Stomach smooth muscle (tissue), 2 donors: Measurements from ENCODE around the gene PRX.
"Not testable (repeated sequence)": the region's sequence is repeated elsewhere in the genome, so short reads cannot be mapped to it uniquely, and the experiment has no call there.

ENCODE experiments used
- H3K27ac ChIP-seq: one replicate; pipeline ENCODE4 v1.7.0; 2013; ENCODE audit warnings: mild to moderate bottlenecking, low read length, inconsistent platforms
- H3K27me3 ChIP-seq, 2 donors: one replicate each; pipeline ENCODE4 v1.7.0; 2013; ENCODE audit warnings: low read length in 2 of 2; ENCODE audit not compliant: insufficient read depth in 2 of 2, control insufficient read depth in 1 of 2
- H3K36me3 ChIP-seq, 2 donors: one replicate each; pipeline ENCODE4 v1.7.0; 2013; ENCODE audit warnings: low read length in 2 of 2; ENCODE audit not compliant: control insufficient read depth in 2 of 2, insufficient read depth in 2 of 2
- H3K4me1 ChIP-seq: one replicate; pipeline ENCODE4 v1.7.0; 2013; ENCODE audit warnings: low read length; ENCODE audit not compliant: control insufficient read depth, insufficient read depth
- H3K4me3 ChIP-seq, 2 donors: one replicate each; pipeline ENCODE4 v1.7.0; 2013; ENCODE audit warnings: low read length in 2 of 2
- H3K9ac ChIP-seq, 2 donors: one replicate each; pipeline ENCODE4 v1.7.0; 2013; ENCODE audit warnings: low read length in 2 of 2, mild to moderate bottlenecking in 1 of 2
- H3K9me3 ChIP-seq, 2 donors: one replicate each; pipeline ENCODE4 v1.7.0; 2013; ENCODE audit warnings: low read length in 2 of 2; ENCODE audit not compliant: control insufficient read depth in 2 of 2
- donor health status: healthy.
- donor health status: Pancreatic carcinoma.

The PRX gene

DNA sequence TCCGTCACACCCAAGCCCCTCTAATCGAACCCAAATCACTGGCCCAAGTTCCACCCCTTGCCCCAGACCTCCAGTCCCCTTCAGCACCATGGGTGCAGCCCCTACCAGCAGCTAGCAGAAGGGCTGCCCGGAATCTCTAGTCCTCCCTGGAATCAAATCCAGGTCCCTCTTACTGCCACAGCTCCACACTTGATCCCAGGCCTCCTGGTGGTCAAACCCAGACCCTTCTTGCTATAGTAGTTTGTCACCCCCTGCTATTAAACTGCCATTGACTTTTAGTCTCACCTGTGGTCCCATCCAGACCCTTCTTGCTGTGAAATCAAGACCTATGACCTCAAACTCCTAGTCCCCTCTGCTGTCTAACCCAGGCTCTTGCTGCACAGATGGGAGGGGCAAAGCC is 31.9 kb downstream of the PRX start:
- Histone ChIP-seq H3K27me3 (no peaks in the 10 kb centered on the region), H3K4me3 (no peak overlapping the region), H3K9ac (no peak overlapping the region), H3K36me3 (peaks cover 11 to 23% of the 10 kb centered on the region in 2 donors), H3K9me3 (no peaks in the 10 kb centered on the region), H3K27ac (no peak overlapping the region), H3K4me1 (no peaks in the 10 kb centered on the region)

DNA sequence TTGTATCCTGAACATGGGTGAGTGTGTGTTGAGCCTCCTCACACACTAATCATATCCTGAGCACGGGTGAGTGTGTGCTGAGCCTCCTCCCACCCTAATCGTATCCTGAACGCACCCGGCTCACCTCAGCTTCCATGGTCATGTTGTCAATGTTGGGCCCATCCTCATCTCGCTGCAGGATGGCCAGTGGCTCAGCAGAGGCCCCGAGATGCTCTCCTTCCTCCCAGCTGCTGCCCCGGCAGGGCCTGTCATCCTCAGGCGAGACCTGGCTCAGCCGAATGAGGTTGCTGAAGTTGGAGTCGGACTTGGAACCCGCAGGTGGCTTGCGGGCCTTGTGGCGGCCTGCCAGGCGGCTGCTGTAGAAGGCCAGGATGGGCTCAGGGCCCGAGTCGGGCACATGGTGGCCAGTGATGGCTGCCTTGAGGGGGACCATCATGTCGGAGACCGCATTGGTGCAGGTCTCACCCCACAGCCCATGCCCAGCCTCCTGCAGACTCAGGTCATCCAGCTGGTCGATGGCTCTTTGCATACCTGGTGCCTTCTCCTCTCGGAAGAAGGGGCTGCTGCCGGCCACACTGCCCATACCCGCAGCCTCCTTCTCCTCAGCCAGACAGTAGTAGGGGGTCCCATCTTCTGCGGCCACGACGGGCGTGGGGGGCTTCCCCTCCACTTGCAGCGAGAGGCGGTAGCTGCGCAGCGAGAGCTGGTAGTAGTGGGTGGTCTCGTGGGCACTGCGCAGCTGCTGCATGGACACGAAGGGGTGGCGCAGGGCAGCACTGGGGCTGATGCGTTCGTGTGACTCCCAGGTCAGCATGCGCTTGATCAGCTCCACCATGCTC is 32.8 kb downstream of the PRX start:
- no peak overlapping the region for H3K4me3 ChIP-seq
- H3K9me3 ChIP-seq = no peaks in the 10 kb centered on the region
- peaks cover 12 to 25% of the 10 kb centered on the region in 2 donors for H3K36me3 ChIP-seq
- H3K27ac ChIP-seq = no peak overlapping the region
- no peaks in the 10 kb centered on the region for H3K4me1 ChIP-seq
- H3K9ac ChIP-seq = no peak overlapping the region
- no peaks in the 10 kb centered on the region for H3K27me3 ChIP-seq

DNA sequence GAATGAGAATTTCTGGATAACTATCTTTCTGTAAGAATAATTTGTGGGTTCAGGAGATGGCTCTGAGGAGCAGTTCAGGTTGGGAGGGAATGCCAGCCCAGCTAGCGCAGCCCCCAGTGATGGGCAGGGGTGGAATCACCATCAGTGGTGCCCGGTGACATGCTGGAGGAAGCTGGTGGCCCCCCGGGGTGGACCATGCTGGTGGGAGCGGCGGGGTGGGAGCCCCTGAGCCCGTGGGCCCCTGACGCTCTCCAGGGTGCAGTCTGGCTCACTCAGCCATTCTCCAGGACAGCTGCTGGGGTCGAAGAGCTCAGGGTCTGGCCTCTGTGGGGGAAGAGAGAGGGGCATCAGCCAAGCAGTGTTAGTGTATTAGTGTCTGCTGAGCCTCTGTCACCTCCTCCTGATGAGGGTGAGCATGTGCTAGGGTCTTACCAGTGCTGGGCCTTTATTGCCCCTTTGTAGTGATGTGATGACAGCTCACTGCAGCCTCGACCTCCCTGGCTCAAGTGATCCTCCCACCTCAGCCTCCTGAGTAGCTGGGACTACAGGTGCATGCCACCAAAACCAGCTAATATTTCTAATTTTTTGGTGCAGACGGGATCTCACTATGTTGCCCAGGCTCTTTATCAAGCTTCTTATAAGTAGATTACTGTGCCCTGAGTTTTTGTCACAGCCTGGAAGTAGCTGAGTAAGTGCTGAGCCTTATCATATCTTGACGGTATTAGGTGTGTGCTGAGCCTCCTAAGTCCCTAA is 33.6 kb downstream of the PRX start:
- Histone ChIP-seq H3K36me3 (peaks cover 13 to 28% of the 10 kb centered on the region in 2 donors), H3K4me3 (no peak overlapping the region), H3K9ac (no peak overlapping the region), H3K27ac (no peak overlapping the region), H3K4me1 (no peaks in the 10 kb centered on the region), H3K9me3 (no peaks in the 10 kb centered on the region), H3K27me3 (no peaks in the 10 kb centered on the region)

DNA sequence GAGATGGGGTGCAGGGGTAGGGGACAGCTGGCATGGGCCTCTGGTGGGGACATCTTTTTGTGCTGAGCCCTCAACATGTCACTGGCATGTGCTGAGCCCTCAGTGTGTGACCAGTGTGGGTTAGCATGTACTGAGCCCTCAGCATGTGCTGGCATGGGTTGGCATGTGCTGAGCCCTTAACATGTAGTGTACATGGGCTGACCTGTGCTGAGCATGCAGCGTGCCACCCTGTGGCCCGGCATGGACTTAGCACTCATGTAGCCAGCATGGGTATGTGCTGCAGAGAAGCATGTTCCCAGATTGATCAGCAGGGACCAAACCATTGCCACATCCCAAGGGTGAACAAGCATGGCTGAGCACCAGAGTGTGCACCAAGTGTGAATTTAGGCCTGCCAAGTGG is 34.7 kb downstream of the PRX start:
- Histone ChIP-seq H3K27ac (no peak overlapping the region), H3K36me3 (peaks cover 21 to 35% of the 10 kb centered on the region in 2 donors), H3K27me3 (no peaks in the 10 kb centered on the region), H3K9ac (no peak overlapping the region), H3K4me3 (no peak overlapping the region), H3K4me1 (no peaks in the 10 kb centered on the region), H3K9me3 (no peaks in the 10 kb centered on the region)

DNA sequence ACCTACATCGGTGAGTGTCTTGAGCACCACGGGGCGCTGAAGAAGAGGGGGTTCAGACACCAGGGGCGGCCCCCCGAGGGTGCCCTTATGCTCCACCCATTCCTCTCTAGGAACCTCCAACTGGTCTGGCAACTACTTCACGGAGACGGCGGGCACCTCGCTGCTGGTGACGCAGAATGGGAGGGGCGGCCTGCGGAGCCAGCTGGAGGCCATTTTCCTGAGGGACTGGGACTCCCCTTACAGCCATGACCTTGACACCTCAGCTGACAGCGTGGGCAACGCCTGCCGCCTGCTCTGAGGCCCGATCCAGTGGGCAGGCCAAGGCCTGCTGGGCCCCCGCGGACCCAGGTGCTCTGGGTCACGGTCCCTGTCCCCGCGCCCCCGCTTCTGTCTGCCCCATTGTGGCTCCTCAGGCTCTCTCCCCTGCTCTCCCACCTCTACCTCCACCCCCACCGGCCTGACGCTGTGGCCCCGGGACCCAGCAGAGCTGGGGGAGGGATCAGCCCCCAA is 35.2 kb downstream of the PRX start:
- H3K4me3 ChIP-seq = no peak overlapping the region
- H3K27ac ChIP-seq = no peak overlapping the region
- H3K9ac ChIP-seq = no peak overlapping the region
- H3K4me1 ChIP-seq = no peaks in the 10 kb centered on the region
- peaks cover 23 to 37% of the 10 kb centered on the region in 2 donors for H3K36me3 ChIP-seq
- no peaks in the 10 kb centered on the region for H3K9me3 ChIP-seq
- H3K27me3 ChIP-seq = no peaks in the 10 kb centered on the region

DNA sequence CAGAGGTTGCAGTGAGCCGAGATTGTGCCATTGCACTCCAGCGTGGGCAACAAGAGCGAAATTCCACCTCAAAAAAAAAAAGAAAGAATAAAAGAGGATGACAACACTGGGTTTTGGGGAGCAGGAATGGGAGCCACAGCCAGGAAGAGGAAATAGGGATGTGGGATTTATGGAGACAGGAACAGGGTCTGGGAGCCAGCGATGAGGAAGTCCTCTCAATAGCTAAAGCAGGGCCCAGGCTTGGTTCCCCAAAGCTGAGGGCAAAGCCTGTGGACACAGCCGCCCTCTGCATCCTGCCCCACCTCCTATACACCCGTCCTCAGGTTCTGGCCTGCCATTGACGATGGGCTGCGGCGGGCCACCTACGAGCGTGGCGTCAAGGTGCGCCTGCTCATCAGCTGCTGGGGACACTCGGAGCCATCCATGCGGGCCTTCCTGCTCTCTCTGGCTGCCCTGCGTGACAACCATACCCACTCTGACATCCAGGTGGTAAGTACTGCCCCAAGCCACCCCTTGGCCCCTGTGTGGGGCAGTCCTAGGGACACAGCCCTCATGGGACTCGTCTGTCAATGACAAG is 36.8 kb downstream of the PRX start:
- Histone ChIP-seq H3K4me1 (no peaks in the 10 kb centered on the region), H3K27ac (no peak overlapping the region), H3K27me3 (no peaks in the 10 kb centered on the region), H3K36me3 (peaks cover 27 to 51% of the 10 kb centered on the region in 2 donors), H3K4me3 (no peak overlapping the region), H3K9me3 (no peaks in the 10 kb centered on the region), H3K9ac (no peak overlapping the region)

DNA sequence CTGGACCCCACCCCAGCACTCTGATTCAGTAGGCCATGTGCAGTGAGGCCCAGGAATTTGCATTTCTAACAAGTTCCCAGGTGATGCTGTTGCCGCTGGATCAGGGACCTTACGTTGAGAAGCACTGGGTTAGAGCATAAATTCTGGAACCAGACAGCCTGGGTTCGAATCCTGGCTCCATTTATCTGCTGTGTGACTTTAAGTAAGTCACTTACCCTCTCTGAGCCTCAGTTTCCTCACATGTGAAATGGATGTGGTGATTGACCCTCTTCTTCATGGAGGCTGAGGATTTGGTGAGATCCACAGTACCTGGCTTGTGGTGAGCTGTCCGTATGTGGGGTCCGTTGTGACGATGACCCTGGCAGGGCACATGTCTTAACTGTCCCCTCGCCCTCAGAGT is 39.1 kb downstream of the PRX start:
- no peak overlapping the region for H3K9ac ChIP-seq
- H3K9me3 ChIP-seq = no peaks in the 10 kb centered on the region
- H3K27me3 ChIP-seq = no peaks in the 10 kb centered on the region
- no peak overlapping the region for H3K27ac ChIP-seq
- no peak overlapping the region for H3K4me3 ChIP-seq
- no peaks in the 10 kb centered on the region for H3K4me1 ChIP-seq
- H3K36me3 ChIP-seq = peaks cover 32 to 54% of the 10 kb centered on the region in 2 donors

DNA sequence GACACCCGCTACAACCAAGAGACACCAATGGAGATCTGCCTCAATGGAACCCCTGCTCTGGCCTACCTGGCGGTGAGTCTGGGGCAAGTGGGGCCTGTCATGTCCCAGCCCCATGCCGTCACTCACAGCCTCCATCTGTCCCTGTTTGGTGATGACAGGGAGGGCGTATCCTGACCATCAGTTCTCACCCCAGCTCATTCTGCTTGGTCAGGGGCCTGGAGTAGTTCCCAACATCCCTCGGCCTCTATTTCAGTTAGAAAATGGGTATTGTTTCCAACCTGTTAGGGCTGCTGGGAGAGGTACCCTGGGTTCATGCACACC is 41.4 kb downstream of the PRX start:
- Histone ChIP-seq H3K4me1 (peaks cover 2% of the 10 kb centered on the region), H3K36me3 (peaks cover 38 to 46% of the 10 kb centered on the region in 2 donors), H3K9ac (no peak overlapping the region), H3K27me3 (no peaks in the 10 kb centered on the region), H3K27ac (no peak overlapping the region), H3K9me3 (no peaks in the 10 kb centered on the region), H3K4me3 (no peak overlapping the region)

DNA sequence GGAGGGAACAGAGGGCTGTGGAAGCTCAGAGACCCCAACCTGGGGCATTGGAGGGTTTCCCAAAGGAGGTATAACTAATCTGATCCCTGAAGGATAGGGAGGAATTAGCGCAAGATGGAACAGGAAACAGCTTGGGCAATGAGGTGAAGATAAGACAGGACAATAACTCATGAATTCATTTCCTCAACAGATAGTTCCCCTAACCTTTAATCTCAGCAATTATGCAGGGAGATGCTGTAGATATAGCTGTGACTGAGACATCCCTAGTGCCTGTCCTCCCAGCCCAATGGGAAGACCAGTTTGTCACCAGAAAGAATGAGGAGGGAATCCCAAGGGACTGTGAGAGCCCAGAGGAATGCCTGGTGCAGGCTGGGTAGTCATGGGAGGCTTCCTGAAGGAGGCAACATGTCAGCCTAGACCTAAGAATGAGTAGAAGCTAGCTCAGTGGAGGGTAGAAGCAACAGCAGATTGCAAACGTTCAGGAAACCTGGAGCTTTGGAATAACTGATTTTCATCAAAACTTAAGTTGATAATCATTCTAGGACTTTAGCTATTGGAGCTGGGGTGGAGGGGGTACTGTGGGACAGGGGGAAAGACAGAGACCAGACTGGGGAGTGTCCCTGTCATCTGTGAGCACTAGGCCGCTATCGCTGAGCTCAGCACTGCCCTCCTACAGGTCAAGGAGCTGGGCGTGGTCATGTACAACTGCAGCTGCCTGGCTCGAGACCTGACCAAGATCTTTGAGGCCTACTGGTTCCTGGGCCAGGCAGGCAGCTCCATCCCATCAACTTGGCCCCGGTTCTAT is 42.0 kb downstream of the PRX start:
- Histone ChIP-seq H3K4me1 (peaks cover 7% of the 10 kb centered on the region), H3K9ac (no peak overlapping the region), H3K9me3 (no peaks in the 10 kb centered on the region), H3K36me3 (peaks cover 34 to 41% of the 10 kb centered on the region in 2 donors), H3K4me3 (no peak overlapping the region), H3K27ac (no peak overlapping the region), H3K27me3 (no peaks in the 10 kb centered on the region)

DNA sequence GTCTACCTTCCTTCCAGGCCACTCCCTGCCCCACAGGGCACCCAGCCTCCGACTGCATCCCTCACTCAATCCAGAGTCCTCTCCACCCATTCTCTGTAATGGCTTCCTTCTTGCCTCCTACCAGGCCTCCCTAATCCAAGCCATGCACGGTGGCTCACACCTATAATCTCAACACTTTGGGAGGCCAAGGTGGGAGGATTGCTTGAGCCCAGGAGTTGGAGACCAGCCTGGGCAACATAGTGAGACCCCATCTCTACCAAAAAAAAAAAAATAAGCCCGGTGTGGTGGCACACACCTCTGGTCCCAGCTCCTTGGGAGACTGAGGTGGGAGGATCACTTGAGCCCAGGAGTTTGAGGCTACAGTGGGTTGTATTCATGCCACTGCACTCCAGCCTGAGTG is 42.9 kb downstream of the PRX start:
- not testable (repeated sequence) for H3K27ac ChIP-seq, H3K27me3 ChIP-seq, H3K9ac ChIP-seq, H3K9me3 ChIP-seq, H3K4me3 ChIP-seq
- H3K36me3 ChIP-seq = peaks cover 34 to 41% of the 10 kb centered on the region in 2 donors
- H3K4me1 ChIP-seq = peaks cover 10% of the 10 kb centered on the region
